DMS153 treated with DMSO at 0.1 percent for 48 hours (cell line): ENCODE data around the gene FAM90A1.
"Not testable (repeated sequence)": the region's sequence is repeated elsewhere in the genome, so short reads cannot be mapped to it uniquely, and the experiment has no call there.

ENCODE experiments used
- DNase-seq: peaks from one replicate; lab custom pipeline; 2025; ENCODE audit not compliant: unreplicated experiment; lab: John Stamatoyannopoulos, UW

Gene FAM90A1

DNA sequence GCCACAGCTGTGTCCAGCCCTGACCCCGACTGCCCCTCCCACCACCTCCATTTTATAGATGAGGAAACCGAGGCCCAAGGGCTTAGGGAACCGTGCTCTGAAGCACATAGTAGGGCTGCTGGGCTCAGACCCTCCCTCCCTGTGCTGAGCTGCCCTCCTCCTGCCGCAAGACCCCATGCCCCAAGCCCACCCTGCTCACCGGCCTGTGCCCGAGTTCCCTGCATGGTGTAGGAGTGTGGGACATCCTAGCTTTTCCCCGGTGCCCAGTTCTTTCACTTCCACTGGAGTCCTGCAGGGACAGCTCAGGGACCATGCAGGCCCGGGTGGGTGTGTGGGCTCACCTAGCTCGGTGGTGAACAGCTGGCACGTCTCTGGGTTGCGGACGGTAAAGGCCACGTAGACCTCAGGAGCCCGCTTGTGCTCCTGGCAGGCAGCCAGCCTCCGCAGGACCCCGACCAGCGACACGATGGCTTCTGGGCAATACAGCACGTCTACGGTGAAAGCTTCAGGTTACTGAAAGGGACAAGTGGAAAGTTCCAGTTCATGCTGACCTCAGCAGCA, 6.6 kb upstream of the FAM90A1 start:
- DNase-seq, result not testable (repeated sequence)

- not testable (repeated sequence) for DNase-seq
These were observed 6.0 kb upstream of the FAM90A1 start for GRCh38 chr12:8233300-8233855.

DNA sequence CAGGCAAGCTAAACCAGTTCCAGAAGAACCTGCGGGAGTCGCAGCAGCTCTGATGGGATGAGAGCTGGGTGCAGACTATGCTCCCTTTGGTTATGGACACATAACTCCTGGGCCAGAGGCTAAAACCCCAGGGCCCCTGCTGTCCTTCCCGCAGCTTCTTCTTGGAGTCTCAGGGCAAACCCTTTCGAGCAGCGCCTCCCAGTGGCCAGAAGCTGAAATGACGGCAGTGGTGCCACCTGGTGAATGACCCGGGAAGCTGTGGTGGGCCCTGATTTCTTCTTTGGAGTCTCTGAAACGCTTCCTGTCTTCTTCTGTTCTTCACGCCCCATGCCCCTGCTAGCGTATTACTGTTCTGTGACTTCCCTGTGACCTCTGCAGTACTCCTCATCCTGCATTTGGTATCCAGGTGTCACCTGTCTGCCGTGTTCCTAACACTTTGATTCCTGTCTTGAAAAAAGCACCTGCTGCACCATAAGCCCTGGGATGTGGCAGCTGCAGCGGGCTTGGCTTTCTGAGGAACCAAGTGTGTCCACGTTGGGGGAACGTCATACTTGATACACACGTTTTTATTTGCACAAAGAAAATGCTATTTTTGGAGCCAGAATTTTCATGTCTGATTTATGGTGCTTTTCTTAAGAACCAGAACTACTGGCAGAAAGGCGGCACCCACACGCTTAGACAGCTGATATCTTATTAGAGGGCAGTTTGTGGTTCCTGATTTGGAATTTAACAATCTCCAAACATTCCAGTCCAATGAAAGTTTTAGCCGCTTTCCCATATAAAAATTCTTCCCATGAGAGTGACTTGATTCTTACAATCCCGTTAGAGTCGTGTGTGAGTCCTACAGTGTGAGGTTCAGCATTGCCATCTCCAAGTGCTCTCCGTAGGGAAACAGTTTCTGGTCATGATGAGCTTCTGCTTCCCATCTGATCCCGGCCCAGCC, 4.5 kb upstream of the FAM90A1 start:
- not testable (repeated sequence) for DNase-seq

- not testable (repeated sequence) for DNase-seq
These were observed 3.6 kb upstream of the FAM90A1 start for GRCh38 chr12:8231049-8231448.

DNA sequence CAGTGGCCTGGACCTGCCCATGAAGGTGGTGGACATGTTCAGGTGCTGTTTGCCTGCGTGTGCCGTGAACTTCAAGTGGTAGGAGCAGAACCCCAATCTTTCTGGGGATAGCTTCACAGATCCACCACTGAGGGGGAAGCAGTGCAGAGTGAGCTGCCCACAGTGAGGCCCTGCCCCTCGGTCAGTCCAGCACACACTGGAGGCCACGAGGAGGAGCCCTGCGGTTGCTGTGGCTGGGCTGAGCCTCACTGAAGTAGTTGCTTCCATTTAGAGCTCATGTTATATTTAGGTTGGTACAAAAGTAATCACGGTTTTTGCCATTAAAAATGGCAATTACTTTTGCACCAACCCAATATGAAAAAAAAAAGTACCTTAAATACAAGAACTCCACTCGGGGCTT, 2.1 kb upstream of the FAM90A1 start:
- not testable (repeated sequence) for DNase-seq

GRCh38 chr12:8228607-8229006, 1.2 kb upstream of the FAM90A1 start:
- not testable (repeated sequence) for DNase-seq

GRCh38 chr12:8227732-8228077, 287 bp upstream of the FAM90A1 start:
- DNase-seq, result not testable (repeated sequence)

DNA sequence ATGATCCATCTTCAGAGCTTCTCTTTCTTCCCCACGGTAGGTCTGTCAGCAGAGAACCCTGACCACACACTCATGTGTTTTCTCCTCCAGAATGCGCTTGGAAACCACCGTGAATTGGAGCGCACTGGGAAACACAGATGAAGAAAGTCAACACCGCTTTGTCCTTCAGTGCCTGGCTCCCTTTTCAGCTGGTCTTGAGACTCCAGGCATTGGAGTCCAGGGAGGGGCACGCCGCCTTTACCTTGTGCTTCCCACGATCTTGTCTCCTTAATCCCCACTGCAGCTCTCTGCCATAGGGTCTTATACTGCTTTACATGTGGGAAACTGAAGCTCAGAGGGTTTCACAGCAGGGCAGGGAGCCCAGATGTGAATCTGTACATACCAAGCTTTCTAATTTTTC, 1.1 kb downstream of the FAM90A1 start:
- no peak for DNase-seq

DNA sequence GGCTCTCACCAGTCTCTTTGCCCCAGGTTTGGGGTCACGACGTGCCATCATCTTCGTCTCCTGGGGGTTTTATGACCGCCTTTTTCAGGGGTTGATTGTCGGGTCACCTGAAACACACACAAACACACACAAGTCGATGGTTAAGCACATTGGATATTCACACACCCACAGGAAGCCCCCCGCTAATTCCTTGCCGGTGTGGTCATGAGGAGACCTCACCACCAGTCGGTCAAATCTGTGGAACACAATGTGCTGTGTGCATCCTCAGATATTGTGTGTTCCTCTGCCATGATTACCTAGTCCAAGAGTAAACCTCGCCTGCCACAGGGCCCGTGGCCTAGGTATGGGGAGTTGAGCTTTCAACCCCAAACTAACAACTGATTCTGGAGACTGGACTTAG, 2.6 kb downstream of the FAM90A1 start:
- DNase-seq, result not testable (repeated sequence)

DNA sequence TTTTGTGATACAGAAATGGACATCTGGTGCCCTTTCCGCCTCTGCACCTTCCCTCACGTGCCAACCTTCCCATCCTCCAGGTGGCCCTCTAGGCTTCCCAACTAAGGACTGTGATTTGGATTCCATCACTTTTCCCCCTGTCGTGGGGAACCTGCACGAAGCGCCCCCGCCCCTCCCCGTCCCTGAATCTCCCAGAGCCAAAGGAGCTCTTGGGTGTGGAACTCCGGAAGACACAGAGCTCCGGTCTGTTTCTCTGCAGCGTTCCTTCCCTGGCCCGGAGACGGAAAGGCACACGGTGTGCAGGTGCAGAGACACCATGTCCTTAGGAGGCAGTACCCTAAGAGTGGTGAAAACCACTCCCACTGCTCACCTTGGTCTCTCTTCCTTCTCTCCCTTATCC, 3.8 kb downstream of the FAM90A1 start:
- not testable (repeated sequence) for DNase-seq

DNA sequence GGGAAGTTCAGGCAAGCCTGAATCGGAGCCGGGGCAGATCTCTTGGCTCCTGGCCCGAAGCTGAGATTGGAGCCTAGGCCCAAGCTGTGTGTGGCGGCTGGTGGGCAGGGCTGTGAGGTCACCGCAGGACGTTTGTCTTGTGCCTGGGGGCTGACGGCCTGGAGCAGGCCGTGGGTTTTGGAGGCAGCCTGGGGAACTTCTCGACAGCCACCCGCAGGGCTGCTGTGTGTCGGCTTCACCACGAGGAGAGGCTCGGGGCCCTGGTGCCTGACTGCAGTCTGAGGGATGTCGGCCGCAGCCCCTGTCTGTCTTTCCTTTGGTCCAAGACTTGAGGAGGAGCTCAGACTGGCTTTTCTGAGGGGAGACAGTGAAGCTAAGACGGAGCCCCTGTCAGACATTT, 5.1 kb downstream of the FAM90A1 start:
- not testable (repeated sequence) for DNase-seq

- DNase-seq, result not testable (repeated sequence)
These were observed 5.6 kb downstream of the FAM90A1 start for GRCh38 chr12:8221844-8222243.

- peak; percentile 19 for DNase-seq
These were observed 6.0 kb downstream of the FAM90A1 start for GRCh38 chr12:8221375-8221774.

GRCh38 chr12:8218711-8219382, 8.6 kb downstream of the FAM90A1 start:
- not testable (repeated sequence) for DNase-seq

DNA sequence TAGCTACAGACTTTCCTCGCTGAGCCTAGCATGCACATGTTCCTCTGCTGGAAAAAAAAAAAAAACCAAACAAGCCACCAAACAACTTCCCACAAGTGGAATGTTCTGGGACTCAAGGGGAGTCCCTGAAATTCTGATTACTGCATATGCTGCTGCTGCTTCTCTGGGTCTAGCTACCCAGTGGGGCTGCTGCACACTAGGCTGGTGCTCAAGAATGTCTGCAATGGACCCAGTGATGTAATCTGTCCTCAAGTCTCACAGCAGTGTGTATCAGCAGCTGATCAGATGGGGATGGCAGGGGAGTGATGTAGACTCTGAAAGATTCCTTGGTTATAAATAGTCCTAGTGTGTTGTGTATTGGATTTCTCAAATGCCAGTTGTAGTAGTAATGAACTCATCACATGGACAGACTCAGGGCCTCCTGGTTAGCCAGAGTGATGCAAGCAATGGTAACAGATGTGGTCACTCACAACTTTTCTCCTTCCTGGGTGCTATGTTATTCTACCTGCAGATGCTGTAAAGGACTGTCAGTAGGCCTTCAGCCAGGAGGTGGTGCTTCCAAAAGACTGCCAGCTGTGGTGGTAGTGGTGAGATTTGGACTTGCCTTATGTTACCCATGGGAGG, 29.6 kb downstream of the FAM90A1 start:
- DNase-seq, result not testable (repeated sequence)

DNA sequence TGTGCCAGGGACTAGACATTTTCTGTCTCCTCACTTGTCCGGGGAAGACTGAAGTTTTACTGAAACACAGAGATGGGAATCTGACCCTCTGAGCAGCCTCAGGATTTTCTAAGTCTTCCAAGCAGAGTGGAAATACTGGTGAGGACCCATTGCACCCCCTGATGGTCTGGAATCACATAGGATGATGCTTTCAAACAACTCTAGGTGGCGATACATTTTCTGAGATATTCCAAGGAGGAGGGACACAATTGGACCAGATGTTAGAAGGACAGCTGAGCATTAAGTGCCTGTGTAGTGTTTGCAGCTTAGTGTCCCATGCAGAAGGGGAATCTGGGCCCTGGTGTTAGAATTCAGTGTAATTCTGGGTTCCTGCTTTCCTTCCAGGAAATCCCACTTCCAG, 39.3 kb downstream of the FAM90A1 start:
- DNase-seq, result not testable (repeated sequence)

GRCh38 chr12:8184206-8184605, 43.2 kb downstream of the FAM90A1 start:
- DNase-seq, result not testable (repeated sequence)

DNA sequence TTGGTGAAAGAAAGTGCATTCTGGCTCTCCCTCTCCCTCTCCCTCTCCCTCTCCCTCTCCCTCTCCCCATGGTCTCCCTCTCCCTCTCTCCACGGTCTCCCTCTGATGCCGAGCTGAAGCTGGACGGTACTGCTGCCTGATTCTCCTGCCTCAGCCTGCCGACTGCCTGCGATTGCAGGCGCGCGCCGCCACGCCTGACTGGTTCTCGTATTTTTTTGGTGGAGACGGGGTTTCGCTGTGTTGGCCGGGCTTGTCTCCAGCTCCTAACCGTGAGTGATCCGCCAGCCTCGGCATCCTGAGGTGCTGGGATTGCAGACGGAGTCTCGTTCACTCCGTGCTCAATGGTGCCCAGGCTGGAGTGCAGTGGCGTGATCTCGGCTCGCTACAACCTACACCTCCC, 44.1 kb downstream of the FAM90A1 start:
- not testable (repeated sequence) for DNase-seq

DNA sequence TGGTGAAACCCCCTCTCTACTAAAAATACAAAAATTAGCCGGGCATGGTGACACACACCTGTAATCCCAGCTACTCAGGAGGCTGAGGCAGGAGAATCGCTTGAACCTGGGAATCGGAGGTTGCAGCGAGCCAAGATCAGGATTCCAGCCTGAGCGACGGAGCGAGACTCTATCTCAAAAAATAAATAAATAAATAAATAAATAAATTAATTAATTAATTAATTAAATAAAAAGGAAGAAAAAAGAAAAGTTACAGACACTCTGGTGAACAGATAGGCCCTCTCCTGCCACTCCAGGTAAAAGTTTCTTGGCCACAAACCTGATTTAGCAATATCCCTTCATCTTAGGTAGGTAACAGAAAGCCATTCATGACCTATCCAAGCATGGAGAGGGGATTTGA, 44.5 kb downstream of the FAM90A1 start:
- not testable (repeated sequence) for DNase-seq

DNA sequence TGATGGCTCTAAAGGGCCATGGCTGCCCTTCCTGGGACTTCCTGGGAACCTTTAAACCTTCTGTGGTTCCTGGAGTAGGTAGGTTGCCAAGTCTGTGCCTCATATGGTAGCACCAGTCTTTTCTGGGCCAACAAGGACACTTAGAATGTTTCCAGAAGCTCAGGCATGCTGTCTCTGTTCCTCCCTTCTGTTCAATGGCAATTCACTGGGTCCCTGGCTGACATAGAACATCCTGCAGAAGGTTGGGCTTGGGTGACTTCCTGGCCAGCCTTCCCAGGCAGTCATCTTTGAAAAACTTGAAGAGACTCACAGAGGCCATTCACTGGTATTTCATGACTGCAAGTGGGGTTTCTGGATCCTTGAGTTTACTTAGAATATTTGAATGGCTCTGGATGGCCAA, 46.1 kb downstream of the FAM90A1 start:
- DNase-seq, result not testable (repeated sequence)

DNA sequence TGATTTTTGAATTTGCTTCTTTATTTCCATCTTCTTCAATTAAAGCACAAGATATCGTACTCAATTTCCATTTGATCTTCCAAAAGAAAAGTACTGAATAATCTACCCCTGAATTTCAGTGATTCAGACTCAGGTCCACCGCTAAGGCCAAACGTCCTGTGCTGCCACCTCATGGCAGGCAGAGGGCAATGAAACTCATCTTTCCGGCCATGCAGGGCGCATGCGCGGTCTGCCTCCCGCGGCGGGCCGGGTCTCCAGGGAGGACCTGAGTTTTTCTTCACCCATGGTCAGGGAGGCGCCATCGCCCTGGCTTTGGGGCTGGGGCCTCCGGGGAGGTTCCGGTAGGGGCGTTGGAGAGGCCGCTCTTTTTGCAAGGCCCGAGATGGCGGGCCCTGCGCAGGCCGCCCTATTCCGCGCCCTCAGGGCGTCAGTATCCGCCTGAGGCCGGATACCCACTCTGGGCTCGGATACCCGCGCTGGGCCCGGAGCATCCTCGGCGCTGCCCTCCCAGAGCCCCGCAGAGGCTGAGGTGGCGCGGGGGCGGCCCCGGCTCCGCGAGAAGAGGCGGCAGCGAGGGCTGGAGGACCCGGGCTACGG, 47.3 kb downstream of the FAM90A1 start:
- peak; percentile 21 for DNase-seq
